Ovary (tissue), 9 donors: ENCODE measurements around the gene IL27RA. TPM values are rescaled to one million over a fixed set of nuclear protein-coding genes. Genes with fewer than 3 reads are reported as not detected.

Experiments used
- DNase-seq, 5 donors: peaks; one replicate each; pipeline ENCODE4 v3.0.0-alpha.2; 2019 to 2020
- H3K27ac ChIP-seq, 2 donors: fragments of 200-600 bp; one replicate each; pipeline versions ENCODE4 v1.5.1 to v1.8.0; 2019 to 2022
- H3K27me3 ChIP-seq: fragments of 200-600 bp; one replicate; pipeline ENCODE4 v1.8.0; 2022
- H3K36me3 ChIP-seq: fragments of 200-600 bp; sonication (generic); one replicate; pipeline ENCODE4 v1.5.1; 2019
- H3K4me1 ChIP-seq: one replicate; pipeline ENCODE4 v1.8.1; 2013; ENCODE audit warnings: mild to moderate bottlenecking, moderate library complexity; ENCODE audit not compliant: insufficient read depth
- H3K4me3 ChIP-seq: fragments of 200-600 bp; sonication (generic); one replicate; pipeline ENCODE4 v1.5.1; 2017
- H3K9me3 ChIP-seq, 2 donors: fragments of 200-600 bp in 1 of 2; sonication (generic) in 1 of 2; one replicate each; pipeline versions ENCODE4 v1.5.1 to v1.8.1; 2013 to 2019; ENCODE audit warnings: mild to moderate bottlenecking in 1 of 2, moderate library complexity in 1 of 2
- CTCF ChIP-seq, 3 donors: fragments of 450-650 bp in 2 of 3; fragments of 200-600 bp in 1 of 3; IDR thresholded peaks; one replicate each; pipeline versions ENCODE4 v1.5.1 to v1.8.0; 2016 to 2022; ENCODE audit warnings: antibody characterized with exemption in 3 of 3, mild to moderate bottlenecking in 1 of 3
- EP300 ChIP-seq: sonication (generic); formaldehyde crosslinking; IDR thresholded peaks from one replicate; pipeline ENCODE4 v1.6.1; 2017; ENCODE audit warnings: antibody characterized with exemption
- POLR2A ChIP-seq: fragments of 450-650 bp; IDR thresholded peaks from one replicate; pipeline ENCODE4 v1.6.1; 2017; ENCODE audit warnings: antibody characterized with exemption, mild to moderate bottlenecking, moderate library complexity
- WGBS, 3 donors: extraction: QIAGEN DNeasy Blood & Tissue Kit in 1 of 3; methylation state at CpG; one replicate each; pipeline versions ENCODE4 v1.1.5 to v1.1.7; 2013 to 2017; 5-methylcytosine and 5-hydroxymethylcytosine counted together
- intact Hi-C, 4 donors: fragments of 100-400 bp; cut with DNase I; formaldehyde crosslinking; loops; one replicate each; pipeline versions ENCODE4 v1.11.0 to v1.15.1; 2022 to 2023
- polyA plus RNA-seq, 2 donors: library from polyadenylated mRNA; stranded (reverse); fragments of 200-250 nt in 1 of 2; fragments of 350-450 nt in 1 of 2; fragmentation: Illumina TruSeq in 1 of 2; extraction: RNeasy Lipid Tissue Mini Kit (QIAGEN cat#74804) in 1 of 2; gene quantifications; one replicate each; pipeline ENCODE4 v1.2.3, GENCODE V29; 2013 to 2014
- total RNA-seq, 7 donors: library from RNA; depleted of rRNA in 2 of 7; stranded (reverse); fragments of >200 nt in 2 of 7; fragmentation: NEBNext Ultra II Directional in 3 of 7; extraction: Animal tissue kit (Norgen Biotek cat#: 25700) in 3 of 7; gene quantifications; one replicate each; pipeline versions ENCODE4 v1.1.0 to v1.2.4, GENCODE V29; 2016 to 2023
- donor health status: DM: no; HTN: no; CAD: no; lungs with moderate emphysema.
- donor health status: DM: no; HTN: no; CAD: no.
- donor health status: Bipolar disorder and iron deficiency.
- donor health status: DM: yes; HTN: yes; CAD: no.
- donor health status: DM: no; HTN: no; CAD: no.
- donor health status: DM: yes; HTN: yes; CAD: no.

The IL27RA gene
- total and polyA plus RNA-seq, 9 donors = 0.48 to 4.3 (median 2.1) TPM

DNA sequence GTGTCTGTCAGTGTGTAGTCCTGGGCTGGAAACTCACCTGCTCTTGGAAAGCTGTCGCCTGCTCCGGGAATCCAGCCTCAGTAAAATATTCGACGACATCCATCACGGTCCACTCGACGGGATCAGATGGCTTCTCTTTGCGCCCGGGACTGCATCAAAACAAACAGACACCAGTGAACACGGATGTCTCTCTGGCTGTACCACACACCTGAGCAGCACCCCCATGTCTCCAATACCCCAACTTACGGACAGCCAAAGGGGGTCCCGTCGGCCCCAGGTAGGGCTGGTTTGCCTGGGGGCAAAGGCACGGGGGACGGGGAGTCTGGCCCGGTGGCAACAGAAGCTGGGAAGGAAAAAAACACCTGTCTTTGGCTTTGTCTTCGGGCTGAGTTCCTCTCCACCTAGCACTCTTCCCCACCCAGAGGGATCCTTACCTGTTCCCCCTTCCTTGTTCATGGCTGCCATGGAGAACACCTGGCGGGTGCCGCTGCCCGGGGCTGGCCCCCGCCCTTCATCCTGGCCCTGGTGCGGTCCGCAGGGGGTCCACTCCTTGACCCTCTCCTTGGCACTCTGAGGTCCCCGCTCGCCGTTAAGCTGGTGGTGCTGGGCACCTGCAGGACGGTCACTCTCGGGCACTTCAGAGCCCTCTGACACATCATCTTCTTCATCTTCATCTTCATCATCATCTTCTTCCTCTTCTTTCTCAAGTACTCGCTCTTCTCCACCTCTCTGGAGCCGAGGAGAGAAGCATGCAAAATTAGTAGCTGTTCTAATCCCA, 57.3 kb downstream of the IL27RA start:
- Histone ChIP-seq H3K27ac (peak overlapping the region; percentile 20 to 56), H3K4me3 (no peak overlapping the region), H3K4me1 (peaks cover 5% of the 10 kb centered on the region), H3K27me3 (no peaks in the 10 kb centered on the region), H3K9me3 (no peaks in the 10 kb centered on the region), H3K36me3 (no peaks in the 10 kb centered on the region)
- intact Hi-C loops = loop anchor here in 2 of 4 donors (10.0 kb wide), 2 partner anchors 46 to 324 kb away; partner anchors contain the start of genes ASF1B (in 1 of the 2) and MRI1 (in 1 of the 2)
- TF ChIP-seq EP300 (no peak), CTCF (IDR thresholded peaks at IDR 0.05) (no peak)
- peak in 1 of 5 donors; percentile 58 for DNase-seq
- WGBS, 3 donors = 83 to 89% (median 85%) methylated on average over 26 to 30 of the region's 30 CpGs

GRCh38 chr19:14089412-14089661, 57.8 kb downstream of the IL27RA start:
- H3K27ac ChIP-seq = peak overlapping the region; percentile 20 to 56
- 14 to 19% (median 17%) methylated on average over 16 of the region's 16 CpGs for WGBS, 3 donors
- H3K4me3 ChIP-seq = peak overlapping the region; percentile 85
- H3K4me1 ChIP-seq = peaks cover 5% of the 10 kb centered on the region
- no peak for DNase-seq
- TF ChIP-seq EP300 = no peak
- TF ChIP-seq CTCF (IDR thresholded peaks at IDR 0.05) = no peak
- no peak for TF ChIP-seq POLR2A
- intact Hi-C loops = loop anchor here in 2 of 4 donors (10.0 kb wide), 2 partner anchors 45 to 325 kb away; partner anchors contain the start of genes ASF1B (in 1 of the 2) and MRI1 (in 1 of the 2)
- no peaks in the 10 kb centered on the region for H3K9me3 ChIP-seq
- no peaks in the 10 kb centered on the region for H3K27me3 ChIP-seq
- H3K36me3 ChIP-seq = no peaks in the 10 kb centered on the region

GRCh38 chr19:14089662-14090508, 58.3 kb downstream of the IL27RA start:
- Histone ChIP-seq H3K9me3 (no peaks in the 10 kb centered on the region), H3K36me3 (no peaks in the 10 kb centered on the region), H3K4me3 (peak overlapping the region; percentile 85), H3K27me3 (no peaks in the 10 kb centered on the region), H3K27ac (peak overlapping the region; percentile 91 to 94), H3K4me1 (peaks cover 5% of the 10 kb centered on the region)
- 1 to 2% (median 1%) methylated on average over 31 to 140 of the region's 142 CpGs for WGBS, 3 donors
- TF ChIP-seq EP300 (no peak), CTCF (IDR thresholded peaks at IDR 0.05) (no peak), POLR2A (no peak)
- DNase-seq = peak; percentile 53 to 78 (median 70)
- intact Hi-C loops = loop anchor here in 2 of 4 donors (10.0 kb wide), 2 partner anchors 45 to 325 kb away; partner anchors contain the start of genes ASF1B (in 1 of the 2) and MRI1 (in 1 of the 2)

GRCh38 chr19:14090509-14091080, 59.0 kb downstream of the IL27RA start, which contains the start of gene SAMD1:
Gene SAMD1 (minus strand): TSS chr19:14090751.
- H3K9me3 ChIP-seq = no peaks in the 10 kb centered on the region
- WGBS, 3 donors = 0 to 1% (median 0%) methylated on average over 32 to 54 of the region's 65 CpGs
- peak within 1 kb of the TSS; percentile 85 for H3K4me3 ChIP-seq
- no peaks in the 10 kb centered on the region for H3K27me3 ChIP-seq
- DNase-seq = peak; percentile 90 to 96 (median 94)
- TF ChIP-seq CTCF (IDR thresholded peaks at IDR 0.05) (no peak), POLR2A (no peak), EP300 (no peak)
- peaks cover 5% of the 10 kb centered on the region for H3K4me1 ChIP-seq
- H3K36me3 ChIP-seq = no peaks in the 10 kb centered on the region
- intact Hi-C loops = no loop called here
- peak within 1 kb of the TSS; percentile 91 to 94 for H3K27ac ChIP-seq
